Measurements from ENCODE around the gene UNC5A. TPM values are rescaled to one million over a fixed set of nuclear protein-coding genes. Genes with fewer than 3 reads are reported as not detected.

The UNC5A gene
- total and polyA plus RNA-seq, 2 of the 8 experiments (the other 6 are each of a cell fraction or from before 2014, with no cell fraction given), result 4.0 to 7.6 TPM

DNA sequence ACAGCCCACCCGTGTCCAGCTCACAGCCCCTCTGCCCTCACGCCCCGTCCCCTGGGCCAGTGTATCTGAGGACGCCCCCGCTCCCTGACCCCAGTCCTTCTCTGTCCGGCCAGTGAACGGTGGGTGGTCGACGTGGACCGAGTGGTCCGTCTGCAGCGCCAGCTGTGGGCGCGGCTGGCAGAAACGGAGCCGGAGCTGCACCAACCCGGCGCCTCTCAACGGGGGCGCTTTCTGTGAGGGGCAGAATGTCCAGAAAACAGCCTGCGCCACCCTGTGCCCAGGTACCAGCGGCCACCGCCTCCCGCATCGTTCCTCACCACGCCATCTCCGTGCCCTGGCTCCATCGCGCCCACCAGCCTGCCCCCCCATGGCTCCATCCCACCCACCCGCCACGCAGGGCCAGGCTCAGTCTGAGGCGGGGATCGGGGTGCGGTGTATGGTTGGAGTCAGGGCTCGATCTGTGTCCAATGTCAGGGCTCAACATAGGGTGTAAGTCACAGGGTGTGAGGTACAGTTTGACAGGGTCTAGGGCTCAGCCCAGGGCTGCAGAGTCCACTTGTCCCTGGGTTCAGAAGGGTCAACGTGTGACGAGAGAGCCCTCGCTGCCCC is 59.2 kb downstream of the UNC5A start:
- Histone ChIP-seq H3K23me2 (ENCODE audit: low read depth, low read length) (no peaks in the 10 kb centered on the region), H3K36me3 (ENCODE audit: control insufficient read depth in 2 of 4, insufficient read depth in 4 of 4, low read length in 3 of 4) (no peaks in the 10 kb centered on the region), H3K4me2 (ENCODE audit: insufficient read depth in 1 of 2, low read depth in 2 of 2, low read length in 2 of 2) (no peak overlapping the region), H2AK5ac (ENCODE audit: low read depth, low read length) (no peak overlapping the region), H3K4me3 (ENCODE audit: extremely low read depth in 1 of 4, insufficient read depth in 2 of 4, low read depth in 3 of 4, low read length in 4 of 4) (no peak overlapping the region), H3K14ac (ENCODE audit: insufficient read length) (no peak overlapping the region), H3K18ac (ENCODE audit: extremely low read depth, low read length) (peak overlapping the region; percentile 71; the same call in 1 of the 2 replicates), H2BK15ac (ENCODE audit: low read length) (no peak overlapping the region), H2BK5ac (ENCODE audit: low read depth, low read length) (peak overlapping the region; percentile 76; the same call in 1 of the 2 replicates), H4K5ac (ENCODE audit: insufficient read length, low read depth, low read length) (no peak overlapping the region), H3K27ac (ENCODE audit: low read depth, low read length) (no peak overlapping the region), H2BK20ac (ENCODE audit: low read length) (no peak overlapping the region), H3K56ac (replicated peaks; ENCODE audit: insufficient read length, low read depth, low read length) (no peak overlapping the region), H4K8ac (ENCODE audit: extremely low read depth, insufficient read depth, low read length) (no peak overlapping the region; the same call in 1 of the 2 replicates), H3K4me1 (replicated peaks in 1 of 4; ENCODE audit: control insufficient read depth in 3 of 4, insufficient read depth in 4 of 4, low read length in 3 of 4) (peaks cover 0 to 15% (median 5%) of the 10 kb centered on the region in 4 experiments; a peak in 6 of 7 replicates), H3K79me2 (ENCODE audit: control insufficient read depth in 1 of 2, insufficient read depth in 2 of 2, low read length in 2 of 2) (no peaks in the 10 kb centered on the region), H2AFZ (ENCODE audit: low read length) (no peak overlapping the region), H2BK12ac (ENCODE audit: low read depth, low read length) (peak overlapping the region; percentile 50; the same call in 1 of the 2 replicates), H3K4ac (replicated peaks; ENCODE audit: insufficient read length, low read depth, low read length) (peak overlapping the region; percentile 38), H3K79me1 (ENCODE audit: low read depth, low read length) (no peaks in the 10 kb centered on the region), H4K91ac (replicated peaks; ENCODE audit: insufficient read length, low read length) (peak overlapping the region; percentile 95), H3K9ac (replicated peaks in 1 of 4; ENCODE audit: extremely low read depth in 1 of 4, low read depth in 3 of 4, low read length in 3 of 4) (no peak overlapping the region), H3K27me3 (replicated peaks in 1 of 4; ENCODE audit: control insufficient read depth in 3 of 4, extremely low read depth in 1 of 4, insufficient read depth in 3 of 4, low read length in 3 of 4) (no peaks in the 10 kb centered on the region), H4K20me1 (replicated peaks in 1 of 2; ENCODE audit: control insufficient read depth in 1 of 2, insufficient read depth in 2 of 2, low read length in 2 of 2) (no peaks in the 10 kb centered on the region), H3K23ac (ENCODE audit: insufficient read length) (no peak overlapping the region), H3K9me3 (ENCODE audit: insufficient read depth in 2 of 2, low read depth in 1 of 2, low read length in 1 of 2) (no peaks in the 10 kb centered on the region), H2BK120ac (replicated peaks; ENCODE audit: low read depth, low read length) (no peak overlapping the region)
- FAIRE-seq, result no peak
- TF ChIP-seq CTBP2 (IDR thresholded peaks at IDR 0.05; ENCODE audit: borderline replicate concordance, insufficient read depth, insufficient read length, low read length), result no peak
- no peak for TF ChIP-seq SP1 (IDR thresholded peaks at IDR 0.05; ENCODE audit: low read depth, low read length)
- no peak for TF ChIP-seq RBBP5 (IDR thresholded peaks at IDR 0.05; ENCODE audit: borderline replicate concordance, low read depth, low read length)
- TF ChIP-seq GABPA (IDR thresholded peaks at IDR 0.05; ENCODE audit: borderline replicate concordance, insufficient read depth, low read length), result no peak
- no peak for DNase-seq (ENCODE audit: low read depth in 1 of 2, low spot score in 2 of 2)
- 80% methylated on average over 18 of the region's 38 CpGs; no CpG with 5 or more reads in 1 of the 2 experiments for WGBS, 2 experiments (ENCODE audit: extremely low coverage in 1 of 2, insufficient coverage in 1 of 2, insufficient read length in 1 of 2, insufficient replicate concordance in 2 of 2, low coverage in 1 of 2, low lambda C conversion rate in 2 of 2, missing lambda C conversion rate in 1 of 2)
- POLR2A ChIA-PET (ENCODE audit: partially characterized antibody), result interaction anchor here (1.1 kb wide), 1 partner anchor 172 kb away, joined by 3 read pairs; no protein-coding TSS in a partner anchor
- CTCF ChIA-PET (ENCODE audit: partially characterized antibody), result interaction anchor here (0.5 to 2.9 kb wide), 19 partner anchors 9 to 219 kb away, joined by 3 to 34 read pairs (median 4); partner anchors contain the start of gene HK3

Measured in H1 (cell line).